NB4 (cell line): ENCODE data around the gene SETD6.

Source experiments
- DNase-seq: peaks from one replicate; pipeline ENCODE4 v3.0.0; 2010; ENCODE audit warnings: low read depth
- H3K4me3 ChIP-seq: one replicate; pipeline ENCODE4 v1.5.1; 2011; ENCODE audit warnings: mild to moderate bottlenecking, low read depth, low read length, moderate library complexity
- CTCF ChIP-seq: IDR thresholded peaks from one replicate; pipeline ENCODE4 v1.5.1; 2012; ENCODE audit warnings: low read depth, low read length
- MAX ChIP-seq: IDR thresholded peaks from 2 replicates; pipeline ENCODE4 v1.6.1; 2011; ENCODE audit warnings: low read depth, low read length
- MYC ChIP-seq: IDR thresholded peaks from 2 replicates; pipeline ENCODE4 v1.6.1; 2011; ENCODE audit warnings: low read depth, low read length
- POLR2A ChIP-seq: IDR thresholded peaks from 2 replicates; pipeline ENCODE4 v1.6.1; 2011; ENCODE audit warnings: mild to moderate bottlenecking; ENCODE audit not compliant: insufficient read length; ENCODE audit errors: extremely low read depth

The SETD6 gene

GRCh38 chr16:58510097-58510775 is 5.1 kb upstream of the SETD6 start:
- DNase-seq = no peak
- TF ChIP-seq MAX = no peak
- TF ChIP-seq MYC = no peak
- TF ChIP-seq POLR2A = no peak
- no peak for TF ChIP-seq CTCF
- H3K4me3 ChIP-seq = no peak overlapping the region

GRCh38 chr16:58510776-58511628 is 4.3 kb upstream of the SETD6 start:
- TF ChIP-seq MYC = no peak
- DNase-seq = no peak
- no peak overlapping the region for H3K4me3 ChIP-seq

GRCh38 chr16:58511933-58512815 is 3.1 kb upstream of the SETD6 start:
- TF ChIP-seq MAX = peak; percentile 93
- TF ChIP-seq POLR2A = no peak
- peak; percentile 90 for TF ChIP-seq MYC
- peak; percentile 74 for TF ChIP-seq CTCF
- DNase-seq = peak; percentile 81
- H3K4me3 ChIP-seq = no peak overlapping the region

- peak overlapping the region; percentile 76 for H3K4me3 ChIP-seq
- TF ChIP-seq CTCF (no peak), MAX (no peak), POLR2A (no peak), MYC (no peak)
- no peak for DNase-seq
Measured at GRCh38 chr16:58513874-58514273, 1.4 kb upstream of the SETD6 start.

- DNase-seq = peak; percentile 64
- peak overlapping the region; percentile 76 for H3K4me3 ChIP-seq
- no peak for TF ChIP-seq MYC
Measured at GRCh38 chr16:58515871-58516767, 802 bp downstream of the SETD6 start.

- peak; percentile 35 for DNase-seq
- peak overlapping the region; percentile 61 for H3K4me3 ChIP-seq
- TF ChIP-seq MYC (no peak), POLR2A (no peak), CTCF (no peak), MAX (no peak)
Measured at GRCh38 chr16:58516768-58517107, 1.4 kb downstream of the SETD6 start.
